ENCODE results near the gene ANGPTL4.

- TF ChIP-seq SUZ12 (IDR thresholded peaks at IDR 0.05; ENCODE audit: extremely low read depth, insufficient read depth, insufficient read length) (no peak), ZNF274 (IDR thresholded peaks at IDR 0.05; ENCODE audit: low read depth, low read length) (no peak), YY1 (IDR thresholded peaks at IDR 0.05; ENCODE audit: insufficient read depth, insufficient read length) (no peak)
Measured at GRCh38 chr19:8324186-8325050, 39.5 kb upstream of the ANGPTL4 start.
